Stimulated activated CD8-positive, alpha-beta memory T cell treated with anti-CD3 and anti-CD28 coated beads, Interleukin-7, amount 100 ng/mL, for 24 hours (primary cell): ENCODE measurements around the gene MS4A15.
"Not testable (repeated sequence)": the region's sequence is repeated elsewhere in the genome, so short reads cannot be mapped to it uniquely, and the experiment has no call there.

Experiments
- DNase-seq: peaks from one replicate; pipeline ENCODE4 v3.0.0-alpha.2; 2020; ENCODE audit warnings: low read depth

The MS4A15 gene

GRCh38 chr11:60809249-60809648, 52.6 kb downstream of the MS4A15 start:
- DNase-seq: no peak

- no peak for DNase-seq
These were observed 53.0 kb downstream of the MS4A15 start for GRCh38 chr11:60809691-60810090.

- DNase-seq: no peak
These were observed 53.5 kb downstream of the MS4A15 start for GRCh38 chr11:60810151-60810550.

GRCh38 chr11:60810569-60810968, 53.9 kb downstream of the MS4A15 start:
- DNase-seq: no peak

GRCh38 chr11:60813324-60813723, 56.7 kb downstream of the MS4A15 start:
- no peak for DNase-seq

- no peak for DNase-seq
These were observed 57.4 kb downstream of the MS4A15 start for GRCh38 chr11:60814112-60814511.

GRCh38 chr11:60816590-60817157, 60.0 kb downstream of the MS4A15 start:
- DNase-seq: no peak

GRCh38 chr11:60818057-60818456, 61.4 kb downstream of the MS4A15 start:
- no peak for DNase-seq

- no peak for DNase-seq
These were observed 65.3 kb downstream of the MS4A15 start for GRCh38 chr11:60821827-60822599.

- not testable (repeated sequence) for DNase-seq
These were observed 67.2 kb downstream of the MS4A15 start for GRCh38 chr11:60823745-60824306.

- no peak for DNase-seq
These were observed 68.5 kb downstream of the MS4A15 start for GRCh38 chr11:60825118-60825517.

GRCh38 chr11:60825790-60826189, 69.1 kb downstream of the MS4A15 start:
- no peak for DNase-seq
